GM21825 (cell line): ENCODE results near the gene CBR1.
A peak's percentile ranks its signal among the peaks of the same experiment; 100 is the strongest.

Experiments
- ATAC-seq: cut with Tn5 transposase; IDR thresholded peaks from one replicate; pipeline ENCODE4 v1.9.1; 2021; ENCODE audit warnings: mild to moderate bottlenecking, moderate library complexity; ENCODE audit not compliant: unreplicated experiment

The CBR1 gene

DNA sequence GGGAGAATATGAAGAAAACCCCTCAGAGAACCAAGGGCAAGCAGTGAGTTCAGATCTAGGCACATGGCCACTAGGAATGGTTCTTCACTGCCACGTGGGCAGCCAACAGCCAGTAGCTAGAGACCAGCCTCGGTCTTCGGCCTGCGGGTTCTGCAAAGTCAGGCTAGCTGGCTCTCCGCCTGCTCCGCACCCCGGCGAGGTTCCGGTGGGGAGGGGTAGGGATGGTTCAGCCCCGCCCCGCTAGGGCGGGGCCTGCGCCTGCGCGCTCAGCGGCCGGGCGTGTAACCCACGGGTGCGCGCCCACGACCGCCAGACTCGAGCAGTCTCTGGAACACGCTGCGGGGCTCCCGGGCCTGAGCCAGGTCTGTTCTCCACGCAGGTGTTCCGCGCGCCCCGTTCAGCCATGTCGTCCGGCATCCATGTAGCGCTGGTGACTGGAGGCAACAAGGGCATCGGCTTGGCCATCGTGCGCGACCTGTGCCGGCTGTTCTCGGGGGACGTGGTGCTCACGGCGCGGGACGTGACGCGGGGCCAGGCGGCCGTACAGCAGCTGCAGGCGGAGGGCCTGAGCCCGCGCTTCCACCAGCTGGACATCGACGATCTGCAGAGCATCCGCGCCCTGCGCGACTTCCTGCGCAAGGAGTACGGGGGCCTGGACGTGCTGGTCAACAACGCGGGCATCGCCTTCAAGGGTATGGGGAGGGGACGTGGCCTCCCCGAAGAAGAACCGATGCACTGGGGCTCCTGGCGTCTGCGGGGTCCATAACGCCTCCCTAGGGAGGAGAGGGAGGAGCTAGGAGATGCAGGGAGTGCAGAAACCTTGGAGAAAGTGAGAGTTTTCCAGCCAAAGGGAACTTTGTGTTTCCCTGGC lies at the start of gene CBR1:
CBR1 (plus strand) TSS at position 312 of the 871 bp plus-strand sequence; CDS start at position 404, 92 bp downstream.
- ATAC-seq: peak; percentile 94

DNA sequence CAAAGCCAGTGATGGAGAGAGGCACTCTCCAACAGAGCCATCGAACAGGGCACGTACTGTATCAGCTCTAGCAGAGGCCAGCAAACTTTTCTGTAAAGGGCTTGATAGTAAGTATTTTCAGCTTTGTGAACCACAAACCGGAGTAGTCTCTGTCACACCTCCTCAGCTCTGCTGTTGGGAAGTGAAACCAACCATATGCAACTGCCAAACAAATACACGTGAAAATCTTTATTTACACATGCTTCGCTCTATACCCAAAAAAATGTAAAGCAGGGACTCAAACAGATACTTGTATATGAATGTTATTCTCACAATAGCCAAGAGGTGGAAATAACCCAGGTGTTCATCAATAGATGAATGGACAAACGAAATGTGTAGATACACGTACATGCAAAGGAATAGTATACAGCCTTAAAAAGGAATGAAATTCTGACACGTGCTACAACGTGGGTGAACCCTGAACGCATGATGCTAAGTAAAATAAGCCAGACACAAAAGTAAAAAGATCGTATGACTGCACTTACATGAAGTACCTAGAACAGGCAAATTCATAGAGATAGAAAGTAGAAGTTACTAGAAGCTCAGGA lies 48.5 kb upstream of the CBR1 start:
- ATAC-seq: peak; percentile 87

DNA sequence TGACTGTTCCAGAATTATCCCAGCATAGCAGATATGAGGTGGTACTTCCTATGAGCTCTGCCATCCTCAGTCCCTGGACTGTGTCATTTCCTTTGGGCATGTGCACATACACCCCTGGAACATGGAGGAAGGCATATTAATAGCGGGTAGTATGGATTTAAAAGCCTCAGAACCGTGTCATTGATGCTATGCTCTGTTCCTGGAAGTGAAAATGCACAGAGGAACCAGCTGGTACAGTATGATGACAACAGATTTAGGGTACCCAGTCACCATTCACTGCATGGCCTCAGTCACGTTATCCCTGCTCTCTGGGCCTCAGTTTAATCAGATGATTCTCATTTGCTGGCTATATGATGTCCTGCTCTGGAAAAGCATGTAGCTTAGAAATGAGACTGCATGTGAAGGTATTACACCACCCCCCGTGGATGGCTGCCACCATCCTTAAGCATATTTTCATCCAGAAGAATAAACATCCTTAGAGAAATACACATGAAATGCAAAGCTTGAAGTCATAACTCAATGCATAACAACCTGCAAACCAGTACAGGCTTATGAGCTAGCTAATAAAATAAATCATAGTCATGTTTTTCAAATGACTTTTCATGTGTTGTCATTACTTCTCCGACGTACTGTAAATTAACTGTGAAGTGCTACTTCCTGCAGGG lies 47.3 kb upstream of the CBR1 start:
- no peak for ATAC-seq

DNA sequence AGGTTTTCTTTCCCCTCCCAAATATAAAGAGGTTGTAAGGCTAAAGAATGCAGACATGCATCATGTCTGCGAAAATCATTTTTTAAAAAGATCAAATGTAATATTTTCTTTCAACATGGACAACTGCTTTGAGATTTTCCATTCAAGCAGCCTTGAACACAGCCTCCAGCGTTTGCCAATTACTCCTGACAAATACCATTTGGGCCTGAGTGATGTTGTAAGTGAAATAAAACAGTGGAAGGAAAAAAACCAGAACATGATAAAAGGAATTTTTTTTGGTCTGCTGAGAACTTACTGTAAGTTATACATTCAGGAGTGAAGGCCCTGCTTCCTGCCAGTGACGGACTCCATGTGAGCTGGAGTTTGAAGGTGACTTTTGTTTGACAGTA lies 46.7 kb upstream of the CBR1 start:
- ATAC-seq: no peak

DNA sequence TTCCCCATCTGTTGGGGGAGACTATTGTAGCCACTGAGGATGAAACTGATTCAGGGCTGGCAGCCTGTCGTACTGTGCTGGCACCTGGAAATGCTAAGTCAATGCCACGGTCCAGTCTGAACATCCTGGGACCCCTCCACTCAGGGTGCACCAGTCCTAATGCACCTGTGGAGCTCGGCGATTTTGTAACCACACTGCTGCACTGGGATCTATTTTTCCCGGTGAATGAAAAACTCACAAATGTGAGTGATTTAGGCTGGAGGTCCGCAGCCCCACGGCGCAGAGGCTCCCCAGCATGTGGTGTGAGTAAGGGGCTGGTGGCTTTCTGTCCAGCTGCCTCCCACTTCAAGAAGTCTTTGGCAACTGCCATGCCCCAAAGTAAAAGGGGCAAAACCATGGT lies 45.0 kb upstream of the CBR1 start:
- ATAC-seq: no peak

DNA sequence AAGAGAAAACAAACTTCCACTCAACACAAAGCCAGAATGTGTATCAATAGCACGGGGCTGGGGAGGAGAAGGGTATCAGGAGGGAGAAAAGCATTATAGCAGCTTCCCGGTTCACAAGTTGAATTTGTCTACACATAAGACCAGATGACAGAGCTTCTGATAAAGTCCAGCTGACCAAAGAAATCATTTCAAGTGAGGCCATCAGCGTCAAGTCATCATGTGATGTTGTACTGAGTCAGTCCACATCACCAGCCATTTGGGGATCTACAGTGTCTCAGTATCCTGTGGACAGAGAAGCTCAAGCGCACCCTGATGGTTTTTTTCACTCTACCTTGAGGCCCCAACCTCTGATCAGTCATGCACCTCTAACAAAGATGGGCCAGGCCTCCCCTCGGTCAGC lies 42.5 kb upstream of the CBR1 start:
- ATAC-seq: no peak

DNA sequence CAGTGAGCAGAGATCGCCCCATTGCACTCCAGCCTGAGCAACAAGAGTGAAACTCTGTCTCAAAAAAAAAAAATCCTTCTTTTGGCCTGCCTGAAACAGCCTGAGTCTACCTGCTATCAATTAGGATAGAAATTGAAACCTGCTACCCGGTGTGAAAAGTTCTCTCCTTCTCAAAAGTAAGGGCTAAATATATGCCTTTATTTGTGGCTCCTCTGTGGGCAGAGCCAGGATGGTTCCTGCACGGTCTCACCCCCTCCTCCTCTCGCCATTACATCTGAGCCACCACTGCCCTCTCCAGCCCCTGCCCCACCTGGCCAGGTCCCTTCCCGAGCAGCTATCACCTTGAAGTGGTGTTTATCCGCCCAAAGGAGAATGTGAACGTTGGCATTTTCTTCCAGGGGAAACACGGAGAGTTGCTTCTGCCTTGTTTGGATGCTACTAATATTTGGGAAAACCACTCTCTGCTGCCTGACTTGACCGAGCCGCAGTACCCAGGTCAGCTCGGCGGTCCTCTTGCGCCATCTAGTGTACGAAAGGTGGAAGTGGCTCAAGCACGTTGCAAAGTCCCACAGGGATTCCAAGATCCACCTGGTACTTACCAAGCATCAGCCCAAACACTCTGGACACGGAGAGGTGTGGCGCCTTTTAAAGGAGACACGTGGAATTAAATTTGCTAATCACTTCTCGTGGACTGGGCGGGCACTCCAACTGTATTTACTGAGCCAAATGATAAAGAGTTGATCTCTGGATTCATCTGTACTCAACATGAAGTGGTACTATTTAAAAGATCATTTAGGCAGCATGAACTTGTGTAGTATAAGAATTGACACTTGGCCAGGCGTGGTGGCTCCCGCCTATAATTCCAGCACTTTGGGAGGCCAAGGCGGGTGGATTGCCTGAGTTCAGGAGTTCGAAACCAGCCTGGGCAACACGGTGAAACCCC lies 41.4 kb upstream of the CBR1 start:
- peak; percentile 61 for ATAC-seq

DNA sequence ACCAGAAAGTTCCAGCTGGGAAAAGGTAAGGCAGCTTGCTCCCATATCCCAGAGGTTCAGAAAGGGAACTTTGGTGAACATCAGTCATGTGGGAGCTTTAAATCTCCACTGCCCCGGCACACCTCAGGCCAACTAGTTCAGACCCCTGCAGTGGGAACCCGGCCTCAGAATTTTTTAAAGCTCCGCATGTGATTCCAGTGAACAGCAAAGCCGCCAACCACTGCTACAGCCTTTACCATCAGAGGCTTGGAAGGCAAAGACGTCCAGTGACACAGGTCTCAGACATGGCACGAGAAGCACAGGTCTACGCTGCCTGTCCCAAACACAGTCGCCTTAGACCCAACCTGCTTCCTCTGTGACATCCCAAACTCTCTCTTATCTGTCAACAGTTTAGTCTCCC lies 40.5 kb upstream of the CBR1 start:
- ATAC-seq: no peak

DNA sequence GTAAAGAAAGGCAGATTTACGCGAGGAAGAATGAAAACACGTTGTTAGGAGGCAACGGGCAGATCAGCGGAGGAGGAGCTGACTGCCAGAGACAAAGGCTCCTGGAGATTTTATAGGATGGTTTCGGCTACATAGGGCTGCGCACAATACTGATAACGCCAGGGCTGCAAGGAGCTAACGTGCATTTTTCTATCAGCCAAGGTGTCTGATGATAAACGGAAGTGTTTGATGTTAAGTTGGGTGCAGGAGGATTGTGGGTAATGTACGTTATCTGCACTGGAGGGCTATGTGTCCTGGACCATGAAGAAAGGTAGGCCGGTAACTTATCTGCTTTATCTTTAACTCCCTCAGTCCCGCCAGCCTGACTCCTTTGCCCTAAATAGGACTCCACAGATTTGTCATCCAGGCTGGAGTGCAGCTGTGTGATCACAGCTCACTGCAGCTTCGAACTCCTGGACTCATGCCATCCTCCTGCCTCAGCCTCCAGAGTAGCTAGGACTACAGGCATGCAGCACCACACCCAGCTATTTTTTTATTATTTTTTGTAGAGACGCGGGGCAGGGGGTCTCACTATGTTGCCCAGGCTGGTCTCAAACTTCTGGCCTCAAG lies 39.1 kb upstream of the CBR1 start:
- ATAC-seq: no peak

DNA sequence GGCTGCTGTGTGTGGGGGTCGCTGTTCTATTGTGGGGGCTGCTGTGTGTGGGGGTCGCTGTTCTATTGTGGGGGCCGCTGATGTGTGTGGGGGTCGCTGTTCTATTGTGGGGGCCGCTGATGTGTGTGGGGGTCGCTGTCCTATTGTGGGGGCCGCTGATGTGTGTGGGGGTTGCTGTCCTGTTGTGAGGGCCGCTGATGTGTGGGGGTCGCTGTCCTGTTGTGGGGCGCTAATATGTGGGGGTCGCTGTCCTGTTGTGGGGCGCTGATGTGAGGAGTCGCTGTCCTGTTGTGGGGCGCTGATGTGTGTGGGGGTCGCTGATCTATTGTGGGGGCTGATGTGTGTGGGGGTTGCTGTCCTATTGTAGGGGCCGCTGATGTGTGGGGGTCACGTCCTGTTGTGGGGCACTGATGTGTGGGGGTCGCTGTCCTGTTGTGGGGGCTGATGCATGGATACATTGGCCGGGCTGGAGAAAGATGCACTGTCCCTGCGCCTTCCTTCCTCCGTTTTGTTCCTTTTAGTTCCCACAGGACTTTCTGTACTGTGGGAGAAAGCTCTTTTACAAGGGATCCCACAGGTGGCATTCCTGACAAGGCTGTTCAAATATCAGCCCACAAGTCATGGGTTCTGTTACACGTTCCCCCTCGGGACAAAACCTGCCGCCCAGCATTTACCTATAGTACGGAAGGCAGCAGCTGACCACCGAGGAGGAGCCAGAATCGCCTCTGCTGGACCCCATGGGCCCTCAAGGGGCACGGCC lies 37.0 kb upstream of the CBR1 start:
- ATAC-seq: no peak

DNA sequence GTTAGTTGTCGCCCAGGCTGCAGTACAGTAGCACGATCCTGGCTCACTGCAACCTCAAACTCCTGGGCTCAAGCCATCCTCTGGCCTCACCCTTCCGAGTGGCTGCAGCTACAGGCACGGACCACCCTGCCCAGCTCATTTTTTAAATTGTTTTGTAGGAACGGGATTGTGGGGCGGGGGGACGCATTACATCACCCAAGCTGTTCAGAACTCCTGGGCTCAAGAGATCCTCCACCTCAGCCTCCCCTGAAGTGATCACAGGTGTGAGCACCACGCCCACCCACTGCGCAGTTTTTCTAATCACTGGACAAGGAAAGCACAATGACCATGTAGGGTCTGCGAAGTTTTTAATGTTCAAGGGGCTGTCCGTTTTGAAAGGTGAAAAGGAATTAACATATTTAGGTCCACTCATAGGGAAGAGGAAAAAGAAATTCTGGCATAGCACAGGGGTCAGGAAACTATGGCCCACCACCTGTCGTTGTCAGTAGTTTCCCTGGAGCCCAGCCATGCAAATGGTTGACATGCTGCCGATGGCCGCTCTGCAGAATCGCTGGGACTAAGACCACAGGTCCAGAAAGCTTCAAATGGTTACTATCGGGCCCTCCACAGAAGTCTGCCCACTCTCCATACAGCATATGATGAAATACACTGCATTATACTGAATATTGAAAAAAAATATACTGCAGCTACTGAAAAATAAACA lies 35.5 kb upstream of the CBR1 start:
- ATAC-seq: no peak

DNA sequence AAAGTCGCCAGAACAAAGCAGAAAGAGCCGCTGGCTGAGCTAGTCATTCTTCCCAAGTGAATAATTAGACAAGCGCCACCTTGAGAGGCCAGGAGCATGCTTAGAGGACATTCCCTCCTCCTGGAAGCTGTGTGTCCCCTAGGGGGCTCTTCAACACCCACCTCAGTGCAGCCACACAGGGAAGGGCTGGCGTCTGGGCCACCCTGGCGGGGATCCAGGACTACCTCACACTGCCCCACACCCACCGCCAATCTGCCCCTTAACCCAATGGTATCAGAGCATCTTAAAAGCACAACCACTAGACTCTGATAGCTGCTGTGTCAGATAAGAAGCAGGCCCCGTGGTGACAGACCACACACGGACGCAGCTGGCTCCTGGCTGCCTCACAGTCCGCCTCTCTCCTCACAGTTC lies 34.4 kb upstream of the CBR1 start:
- ATAC-seq: no peak

DNA sequence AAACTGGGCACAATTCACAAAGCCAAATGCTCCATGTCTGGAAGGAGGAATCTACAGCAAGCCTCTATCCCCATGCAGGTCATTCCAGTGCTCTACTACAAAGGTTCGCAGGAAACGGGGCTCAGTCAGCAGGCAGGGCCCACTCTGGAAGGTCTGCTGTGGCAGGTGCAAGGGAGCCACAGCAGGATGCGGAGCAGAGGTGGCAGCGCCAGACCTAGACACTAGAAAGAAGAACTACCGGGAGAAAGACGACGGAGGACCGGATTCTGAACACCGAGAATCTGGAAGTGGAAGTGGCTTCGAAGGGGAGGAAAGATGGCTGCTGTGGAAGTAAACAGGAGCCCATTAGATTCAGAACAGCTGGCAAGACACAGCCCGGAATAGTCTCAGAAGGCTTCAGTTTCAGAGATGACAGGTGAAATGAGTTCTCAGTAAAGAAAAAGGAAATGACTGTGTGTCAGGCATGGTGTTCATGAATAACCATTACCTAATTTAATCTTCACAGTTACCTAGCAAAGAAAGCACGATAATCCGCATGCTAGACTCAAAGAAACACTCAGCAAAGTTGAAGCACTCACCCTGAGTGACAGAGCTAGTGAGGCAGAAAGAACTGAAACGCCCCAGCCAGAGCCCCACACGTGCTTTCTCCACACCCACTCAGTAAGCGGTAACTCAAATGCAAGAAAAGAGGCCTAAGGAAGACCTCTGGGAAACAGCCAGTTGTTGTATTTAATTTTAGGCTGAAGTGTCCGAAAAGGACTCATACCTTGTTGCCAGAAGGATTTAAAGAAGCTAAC lies 30.9 kb upstream of the CBR1 start:
- no peak for ATAC-seq

DNA sequence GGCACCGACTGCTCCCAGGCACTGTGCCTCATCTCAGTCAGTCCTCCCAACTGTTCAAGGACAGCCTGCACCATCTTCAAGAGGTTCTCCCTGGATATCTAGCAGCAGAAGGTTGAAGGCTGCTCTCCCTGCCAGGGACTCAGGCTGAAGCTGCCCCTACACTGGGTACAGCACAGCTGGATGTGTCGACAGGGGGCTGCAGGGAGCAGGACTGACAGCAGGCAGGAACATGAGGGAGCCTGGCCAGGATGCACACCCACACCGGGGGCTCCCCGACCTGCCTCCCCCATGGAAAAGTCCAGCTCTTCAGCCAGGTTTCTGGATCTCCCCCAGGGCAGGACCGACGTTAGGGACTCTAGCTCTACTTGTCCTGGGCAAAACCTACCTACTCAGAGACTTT lies 30.0 kb upstream of the CBR1 start:
- no peak for ATAC-seq

DNA sequence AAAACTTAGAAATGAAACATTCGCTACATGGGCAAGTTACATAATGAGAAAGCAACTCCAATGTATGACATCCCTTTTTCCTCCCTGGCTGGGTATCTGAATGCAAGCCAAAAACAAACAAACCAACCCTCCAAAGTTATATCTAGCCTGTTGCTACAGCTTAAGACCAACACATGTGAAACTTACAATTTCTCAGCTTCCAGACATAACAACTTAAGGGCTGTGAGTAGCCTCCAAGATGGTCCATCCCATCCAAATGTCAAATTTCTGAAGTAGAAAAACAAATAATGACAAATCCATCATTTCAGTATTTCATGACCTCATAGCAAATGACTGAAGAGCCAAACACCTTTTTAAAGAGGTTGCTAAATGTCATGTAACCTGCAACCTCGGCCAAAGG lies 29.4 kb upstream of the CBR1 start:
- no peak for ATAC-seq

DNA sequence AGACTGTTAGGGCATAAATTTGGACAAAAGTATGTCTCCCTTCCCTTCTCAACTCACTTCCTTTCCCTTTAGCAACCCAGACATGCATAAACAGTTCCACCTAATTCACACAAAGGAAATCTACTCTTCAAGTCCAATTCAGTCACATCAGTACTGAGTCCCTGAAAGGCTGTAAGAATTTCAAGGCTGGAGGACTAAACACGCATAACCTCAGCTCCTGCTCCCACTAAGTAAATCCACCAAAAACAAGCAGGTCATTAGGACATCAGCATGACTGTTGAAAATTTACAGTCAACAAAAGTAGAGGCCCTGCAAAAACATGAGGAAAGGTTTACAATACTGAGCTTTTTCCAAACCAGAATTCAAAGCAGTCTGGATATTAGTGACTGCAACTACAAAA lies 27.9 kb upstream of the CBR1 start:
- ATAC-seq: no peak

DNA sequence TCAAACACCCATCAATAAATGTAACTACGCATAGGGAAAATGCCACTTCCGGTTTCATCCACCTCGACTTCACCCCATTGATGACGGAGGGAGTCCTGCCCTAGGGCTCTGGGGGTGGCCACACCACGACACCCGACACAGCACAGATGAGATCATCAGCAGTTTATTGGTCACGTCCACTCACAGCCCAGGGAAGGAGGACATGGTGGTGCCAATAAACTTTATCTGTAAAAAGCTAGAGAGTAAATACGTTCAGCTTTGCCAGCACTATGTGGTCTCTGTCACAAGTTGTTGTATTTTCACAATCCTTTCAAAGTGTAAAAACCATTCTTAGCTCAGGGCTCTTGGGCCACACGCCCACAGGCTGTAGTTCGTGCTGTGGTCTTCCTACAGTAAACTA lies 25.8 kb upstream of the CBR1 start:
- no peak for ATAC-seq

DNA sequence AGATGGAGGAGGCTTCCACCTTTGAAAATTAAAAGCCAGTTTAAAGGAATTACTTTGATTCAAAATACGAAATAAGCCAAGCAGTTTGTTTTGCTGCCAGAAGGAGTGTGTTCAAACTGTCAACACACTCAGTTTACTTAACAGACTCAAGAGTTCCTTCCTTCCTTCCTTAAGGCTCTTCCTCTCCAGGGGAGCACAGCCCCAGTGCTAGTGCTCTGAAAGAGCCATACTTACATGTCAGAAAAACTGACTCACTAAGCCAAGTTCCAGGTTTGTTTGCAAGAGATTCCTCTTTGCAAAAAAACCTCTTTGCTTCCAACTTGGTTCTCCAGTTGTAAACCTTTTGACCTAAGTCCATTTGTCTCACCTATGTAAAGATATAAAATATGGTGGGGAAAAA lies 23.8 kb upstream of the CBR1 start:
- no peak for ATAC-seq
